ENCODE measurements around the gene FNDC7. TPM values are rescaled to one million over a fixed set of nuclear protein-coding genes. Genes with fewer than 3 reads are reported as not detected.

Gene FNDC7
- total RNA-seq, 1 experiment from 2014 or later = 0.05 TPM

GRCh38 chr1:108753363-108753762 lies 40.7 kb downstream of the FNDC7 start:
- no peak overlapping the region for H3K4me3 ChIP-seq (ENCODE audit: low read depth in 2 of 2, low read length in 2 of 2)
- no peak for ATAC-seq
- peaks cover 29% of the 10 kb centered on the region for H3K36me3 ChIP-seq (ENCODE audit: control insufficient read depth, insufficient read depth, low read length)
- peaks cover 5% of the 10 kb centered on the region; the same call in 1 of the 2 replicates for H3K4me1 ChIP-seq (ENCODE audit: control insufficient read depth, insufficient read depth, low read length)
- TF ChIP-seq, protein P1, sequence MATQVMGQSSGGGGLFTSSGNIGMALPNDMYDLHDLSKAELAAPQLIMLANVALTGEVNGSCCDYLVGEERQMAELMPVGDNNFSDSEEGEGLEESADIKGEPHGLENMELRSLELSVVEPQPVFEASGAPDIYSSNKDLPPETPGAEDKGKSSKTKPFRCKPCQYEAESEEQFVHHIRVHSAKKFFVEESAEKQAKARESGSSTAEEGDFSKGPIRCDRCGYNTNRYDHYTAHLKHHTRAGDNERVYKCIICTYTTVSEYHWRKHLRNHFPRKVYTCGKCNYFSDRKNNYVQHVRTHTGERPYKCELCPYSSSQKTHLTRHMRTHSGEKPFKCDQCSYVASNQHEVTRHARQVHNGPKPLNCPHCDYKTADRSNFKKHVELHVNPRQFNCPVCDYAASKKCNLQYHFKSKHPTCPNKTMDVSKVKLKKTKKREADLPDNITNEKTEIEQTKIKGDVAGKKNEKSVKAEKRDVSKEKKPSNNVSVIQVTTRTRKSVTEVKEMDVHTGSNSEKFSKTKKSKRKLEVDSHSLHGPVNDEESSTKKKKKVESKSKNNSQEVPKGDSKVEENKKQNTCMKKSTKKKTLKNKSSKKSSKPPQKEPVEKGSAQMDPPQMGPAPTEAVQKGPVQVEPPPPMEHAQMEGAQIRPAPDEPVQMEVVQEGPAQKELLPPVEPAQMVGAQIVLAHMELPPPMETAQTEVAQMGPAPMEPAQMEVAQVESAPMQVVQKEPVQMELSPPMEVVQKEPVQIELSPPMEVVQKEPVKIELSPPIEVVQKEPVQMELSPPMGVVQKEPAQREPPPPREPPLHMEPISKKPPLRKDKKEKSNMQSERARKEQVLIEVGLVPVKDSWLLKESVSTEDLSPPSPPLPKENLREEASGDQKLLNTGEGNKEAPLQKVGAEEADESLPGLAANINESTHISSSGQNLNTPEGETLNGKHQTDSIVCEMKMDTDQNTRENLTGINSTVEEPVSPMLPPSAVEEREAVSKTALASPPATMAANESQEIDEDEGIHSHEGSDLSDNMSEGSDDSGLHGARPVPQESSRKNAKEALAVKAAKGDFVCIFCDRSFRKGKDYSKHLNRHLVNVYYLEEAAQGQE (IDR thresholded peaks at IDR 0.05; ENCODE audit: insufficient read depth in 1 of 2, low read depth in 2 of 2, low read length in 1 of 2) = no peak
- TF ChIP-seq TCF7L2 (IDR thresholded peaks at IDR 0.05; ENCODE audit: low read depth, low read length) (no peak), SIN3A (IDR thresholded peaks at IDR 0.05; ENCODE audit: borderline replicate concordance, insufficient read depth, low read depth, low read length) (no peak), POLR2AphosphoS5 (IDR thresholded peaks at IDR 0.05; ENCODE audit: low read depth, low read length) (no peak), CTCF (IDR thresholded peaks at IDR 0.05) (no peak)
- in situ Hi-C loops (cut with HindIII; ENCODE audit: low pct_unique_long_range_greater_than_20kb, low sequenced_read_pairs) (no loop called here), intact Hi-C loops (cut with micrococcal nuclease; ENCODE audit: unreplicated experiment) (no loop called here)
- H3K9me3 ChIP-seq (ENCODE audit: control insufficient read depth, insufficient read depth, low read depth, low read length) = no peaks in the 10 kb centered on the region
- POLR2A ChIA-PET = interaction anchor here (0.6 kb wide), 1 partner anchor 193 kb away, joined by 3 read pairs; no protein-coding TSS in a partner anchor
- H3K27ac ChIP-seq (ENCODE audit: low read length) = no peak overlapping the region
- CTCF ChIA-PET = no interaction called here
- DNase-seq (ENCODE audit: low read depth, low spot score) = no peak
- H3K27me3 ChIP-seq (ENCODE audit: control insufficient read depth, insufficient read depth, low read length) = no peaks in the 10 kb centered on the region
- BruUV-seq (replicated peaks) = no TSS peak

- CTCF ChIA-PET = no interaction called here
- ATAC-seq (no peak), DNase-seq (ENCODE audit: low read depth, low spot score) (no peak)
- TF ChIP-seq TCF7L2 (IDR thresholded peaks at IDR 0.05; ENCODE audit: low read depth, low read length) (no peak), CTCF (IDR thresholded peaks at IDR 0.05) (no peak), SIN3A (IDR thresholded peaks at IDR 0.05; ENCODE audit: borderline replicate concordance, insufficient read depth, low read depth, low read length) (no peak), POLR2AphosphoS5 (IDR thresholded peaks at IDR 0.05; ENCODE audit: low read depth, low read length) (no peak)
- TF ChIP-seq, protein P1 (IDR thresholded peaks at IDR 0.05; ENCODE audit: insufficient read depth in 1 of 2, low read depth in 2 of 2, low read length in 1 of 2) = no peak
- H3K9me3 ChIP-seq (ENCODE audit: control insufficient read depth, insufficient read depth, low read depth, low read length) = no peaks in the 10 kb centered on the region
- no peak overlapping the region for H3K4me3 ChIP-seq (ENCODE audit: low read depth in 2 of 2, low read length in 2 of 2)
- BruUV-seq (replicated peaks) = no TSS peak
- POLR2A ChIA-PET = no interaction called here
- no peaks in the 10 kb centered on the region for H3K27me3 ChIP-seq (ENCODE audit: control insufficient read depth, insufficient read depth, low read length)
- H3K27ac ChIP-seq (ENCODE audit: low read length) = no peak overlapping the region
- H3K4me1 ChIP-seq (ENCODE audit: control insufficient read depth, insufficient read depth, low read length) = no peaks in the 10 kb centered on the region
- intact Hi-C loops (cut with micrococcal nuclease; ENCODE audit: unreplicated experiment) = no loop called here
- in situ Hi-C loops (cut with HindIII; ENCODE audit: low pct_unique_long_range_greater_than_20kb, low sequenced_read_pairs) = no loop called here
- peaks cover 26% of the 10 kb centered on the region for H3K36me3 ChIP-seq (ENCODE audit: control insufficient read depth, insufficient read depth, low read length)
Measured at GRCh38 chr1:108758796-108759195, 46.1 kb downstream of the FNDC7 start.
